K562 (cell line): ENCODE measurements around the gene RPRD1B. TPM values are rescaled to one million over a fixed set of nuclear protein-coding genes. Genes with fewer than 3 reads are reported as not detected.
A peak's percentile ranks its signal among the peaks of the same experiment; 100 is the strongest.

Experiments
- CCAR2 ChIP-seq: fragments of 200-400 bp; formaldehyde crosslinking; IDR thresholded peaks from 2 replicates; pipeline ENCODE4 v1.6.1; 2017; ENCODE audit warnings: mild to moderate bottlenecking, low read depth, low read length
- EGR1 ChIP-seq: fragments of 450-650 bp; conservative IDR thresholded peaks from 2 replicates; pipeline ENCODE4 v1.6.1; 2017; ENCODE audit warnings: mild to moderate bottlenecking
- ELF4 ChIP-seq: fragments of 450-650 bp; formaldehyde crosslinking; IDR thresholded peaks from 2 replicates; pipeline ENCODE4 v1.4.0; 2022; ENCODE audit warnings: missing genetic modification characterization
- HES1 ChIP-seq: fragments of 450-650 bp; IDR thresholded peaks from 2 replicates; pipeline ENCODE4 v1.6.1; 2016; ENCODE audit warnings: low read depth, mild to moderate bottlenecking, moderate library complexity
- KDM1A ChIP-seq, 2 experiments: fragments of 450-650 bp; IDR thresholded peaks; 2 replicates each; pipeline ENCODE4 v1.6.1; 2016; ENCODE audit warnings: mild to moderate bottlenecking in 2 of 2
- MLLT1 ChIP-seq, 2 experiments: fragments of 450-650 bp; IDR thresholded peaks; 2 replicates each; pipeline ENCODE4 v1.6.1; 2016
- MTA2 ChIP-seq: fragments of 450-650 bp; IDR thresholded peaks from 2 replicates; pipeline ENCODE4 v1.6.1; 2016; ENCODE audit warnings: low read depth
- NR2C2 ChIP-seq, 2 experiments: fragments of 200-800 bp in 1 of 2; sonication (Bioruptor generic) in 1 of 2; sonication (generic) in 1 of 2; formaldehyde crosslinking in 1 of 2; IDR thresholded peaks; 2 replicates each; pipeline versions ENCODE4 v1.6.1 to v1.8.0; 2016 to 2022; ENCODE audit warnings: mild to moderate bottlenecking in 1 of 2, missing compliant biosample characterization in 1 of 2, missing genetic modification characterization in 1 of 2, missing genetic modification reagents in 1 of 2
- NR4A1 ChIP-seq, 2 experiments: fragments of 250-450 bp in 1 of 2; fragments of 450-650 bp in 1 of 2; sonication (Bioruptor Pico) in 1 of 2; IDR thresholded peaks; 2 replicates each; pipeline versions ENCODE4 v1.4.0 to v1.6.1; 2016 to 2020; ENCODE audit warnings: mild to moderate bottlenecking in 2 of 2, missing compliant biosample characterization in 1 of 2, missing genetic modification characterization in 1 of 2, moderate library complexity in 1 of 2
- SIN3A ChIP-seq, 2 experiments: fragments of 150-350 bp in 1 of 2; IDR thresholded peaks; 2 replicates each; pipeline ENCODE4 v1.6.1; 2011 to 2016; ENCODE audit warnings: borderline replicate concordance in 2 of 2, low read depth in 2 of 2, low read length in 2 of 2, mild to moderate bottlenecking in 2 of 2, moderate library complexity in 2 of 2; ENCODE audit not compliant: control insufficient read depth in 1 of 2
- SMAD4 ChIP-seq: fragments of 250-450 bp; sonication (Bioruptor Pico); conservative IDR thresholded peaks from 2 replicates; pipeline ENCODE4 v1.8.0; 2021; ENCODE audit warnings: inconsistent platforms, mild to moderate bottlenecking, moderate library complexity
- TBP ChIP-seq: optimal IDR thresholded peaks from 2 replicates; pipeline ENCODE3; 2011; ENCODE audit warnings: low read depth, low read length, improper control_type of control experiment
- TRIM28 ChIP-seq: fragments of 450-650 bp; IDR thresholded peaks from 2 replicates; pipeline ENCODE4 v1.6.1; 2017
- ZBTB5 ChIP-seq: fragments of 450-650 bp; IDR thresholded peaks from 2 replicates; pipeline ENCODE4 v1.6.1; 2017; ENCODE audit warnings: antibody characterized with exemption
- ZNF175 ChIP-seq: fragments of 200-800 bp; sonication (Bioruptor generic); IDR thresholded peaks from 2 replicates; pipeline ENCODE4 v1.6.1; 2016; ENCODE audit warnings: low read depth, mild to moderate bottlenecking, missing genetic modification characterization, missing compliant biosample characterization
- ZNF449 ChIP-seq: fragments of 250-450 bp; sonication (Bioruptor Pico); IDR thresholded peaks from 2 replicates; pipeline ENCODE4 v1.8.0; 2022; ENCODE audit warnings: moderate library complexity, mild to moderate bottlenecking, inconsistent platforms
- ZNF740 ChIP-seq, 3 experiments: fragments of 200-800 bp in 1 of 3; sonication (Bioruptor generic) in 1 of 3; sonication (generic) in 1 of 3; formaldehyde crosslinking in 1 of 3; IDR thresholded peaks; 2 replicates each; pipeline versions ENCODE4 v1.6.1 to v1.8.0; 2016 to 2022; ENCODE audit warnings: mild to moderate bottlenecking in 2 of 3, missing compliant biosample characterization in 2 of 3, missing genetic modification characterization in 2 of 3, missing genetic modification reagents in 1 of 3
- polyA plus RNA-seq, 8 experiments: library from polyadenylated mRNA; depleted of rRNA in 4 of 8; stranded (reverse) in 5 of 8; unstranded in 3 of 8; fragments of >200 nt; fragmentation: Nextera tagmentation in 2 of 8; fragmentation: Illumina TruSeq in 1 of 8; extraction: Ambion mirVana in 2 of 8; extraction: Trizol in 1 of 8; gene quantifications; 2 replicates each; pipeline versions ENCODE4 v1.2.1 to v1.2.3, GENCODE V29; 2011 to 2014; ENCODE audit warnings: inconsistent platforms in 1 of 8, missing spikeins in 1 of 8
- total RNA-seq, 7 experiments: library from RNA; depleted of rRNA in 6 of 7; stranded (reverse); fragments of >200 nt in 6 of 7; fragmentation: Illumina TruSeq in 2 of 7; extraction: Trizol in 2 of 7; gene quantifications; 2 replicates each; pipeline versions ENCODE4 v1.2.1 to v1.2.3, GENCODE V29; 2011 to 2021; ENCODE audit warnings: low replicate concordance in 1 of 7

RPRD1B gene
- total and polyA plus RNA-seq, 9 of the 15 experiments (the other 6 are each of a cell fraction or from before 2014, with no cell fraction given), result 5.5 to 43.0 (median 24.4) TPM

GRCh38 chr20:38095017-38095686 lies 61.6 kb downstream of the RPRD1B start (continued):
- TF ChIP-seq ELF4 (CRISPR knock-in tag) (no peak), ZBTB5 (no peak), ZNF175 (CRISPR knock-in tag) (peak; percentile 65), NR4A1 (CRISPR knock-in tag; IDR thresholded peaks at IDR 0.05) (no peak), NR4A1 (tag; IDR thresholded peaks at IDR 0.05) (peak; percentile 35; the same call in 1 of the 2 replicates), EGR1 (no peak), SIN3A (IDR thresholded peaks at IDR 0.05; ENCODE audit: borderline replicate concordance in 2 of 2, control insufficient read depth in 1 of 2, low read depth in 2 of 2, low read length in 2 of 2) (no peak), ZNF740 (CRISPR knock-in tag; IDR thresholded peaks at IDR 0.05) (no peak), ZNF740 (tag; IDR thresholded peaks at IDR 0.05) (no peak), TRIM28 (no peak), KDM1A (IDR thresholded peaks at IDR 0.05) (no peak), TBP (no peak), NR2C2 (CRISPR knock-in tag; IDR thresholded peaks at IDR 0.05) (no peak), NR2C2 (tag; IDR thresholded peaks at IDR 0.05) (peak; percentile 18; the same call in 1 of the 2 replicates), MLLT1 (IDR thresholded peaks at IDR 0.05) (no peak), CCAR2 (no peak), SMAD4 (peak; percentile 45), HES1 (no peak), ZNF449 (CRISPR knock-in tag) (0 out of 2 replicates have a peak, but pooled peaks have one; percentile 8), MTA2 (no peak)
